HepG2 (cell line): ENCODE data around the gene CEBPA. TPM values are rescaled to one million over a fixed set of nuclear protein-coding genes. Genes with fewer than 3 reads are reported as not detected.

Experiments
- ARNTL ChIP-seq: sonication (generic); formaldehyde crosslinking; IDR thresholded peaks from 2 replicates; pipeline ENCODE4 v1.4.0; 2020; ENCODE audit warnings: mild to moderate bottlenecking, missing genetic modification reagents
- DNMT1 ChIP-seq: sonication (generic); formaldehyde crosslinking; IDR thresholded peaks from 2 replicates; pipeline ENCODE4 v1.5.1; 2020; ENCODE audit warnings: mild to moderate bottlenecking, missing genetic modification reagents
- FOXP1 ChIP-seq, 2 experiments: fragments of 450-650 bp in 1 of 2; IDR thresholded peaks; 2 replicates each; pipeline ENCODE4 v1.6.1; 2017 to 2018; ENCODE audit warnings: antibody characterized with exemption in 1 of 2
- HCFC1 ChIP-seq: fragments of 150-350 bp; IDR thresholded peaks from 2 replicates; pipeline ENCODE4 v1.6.1; 2014; ENCODE audit warnings: low read depth, low read length
- HDAC6 ChIP-seq: fragments of 200-600 bp; sonication (generic); IDR thresholded peaks from 2 replicates; pipeline ENCODE4 v1.7.0; 2017; ENCODE audit warnings: mild to moderate bottlenecking, antibody characterized with exemption, low read length, low read depth
- HNRNPUL1 ChIP-seq: fragments of 200-400 bp; formaldehyde crosslinking; IDR thresholded peaks from 2 replicates; pipeline ENCODE4 v1.6.1; 2017; ENCODE audit warnings: low read depth, mild to moderate bottlenecking, low read length, moderate library complexity
- KDM5A ChIP-seq: fragments of 200-600 bp; sonication (generic); IDR thresholded peaks from 2 replicates; pipeline ENCODE4 v1.7.0; 2018; ENCODE audit warnings: antibody characterized with exemption, mild to moderate bottlenecking, low read length, borderline replicate concordance
- MAZ ChIP-seq, 2 experiments: sonication (generic) in 1 of 2; formaldehyde crosslinking in 1 of 2; IDR thresholded peaks; 2 replicates each; pipeline versions ENCODE4 v1.5.0 to v1.6.1; 2012 to 2020; ENCODE audit warnings: low read depth in 2 of 2, mild to moderate bottlenecking in 2 of 2, borderline replicate concordance in 1 of 2, improper control_type of control experiment in 1 of 2, low read length in 1 of 2, missing genetic modification reagents in 1 of 2, moderate library complexity in 1 of 2
- MZF1 ChIP-seq: sonication (generic); formaldehyde crosslinking; IDR thresholded peaks from 2 replicates; pipeline ENCODE4 v1.8.1; 2023; ENCODE audit warnings: mild to moderate bottlenecking, missing genetic modification reagents, borderline replicate concordance
- SMC3 ChIP-seq: IDR thresholded peaks from 2 replicates; pipeline ENCODE4 v1.6.1; 2011; ENCODE audit warnings: low read length, improper control_type of control experiment
- ZBTB1 ChIP-seq: sonication (generic); formaldehyde crosslinking; IDR thresholded peaks from 2 replicates; pipeline ENCODE4 v1.4.0; 2020; ENCODE audit warnings: missing genetic modification reagents, borderline replicate concordance
- ZBTB3 ChIP-seq: sonication (generic); formaldehyde crosslinking; IDR thresholded peaks from 2 replicates; pipeline ENCODE4 v1.4.0; 2020; ENCODE audit warnings: low read depth, mild to moderate bottlenecking, moderate library complexity, missing genetic modification reagents, borderline replicate concordance
- ZMYM3 ChIP-seq: sonication (generic); formaldehyde crosslinking; IDR thresholded peaks from 2 replicates; pipeline ENCODE4 v1.5.1; 2020; ENCODE audit warnings: mild to moderate bottlenecking, missing genetic modification reagents
- ZNF138 ChIP-seq: sonication (generic); formaldehyde crosslinking; IDR thresholded peaks from 2 replicates; pipeline ENCODE4 v1.5.0; 2020; ENCODE audit warnings: mild to moderate bottlenecking, low read depth, missing genetic modification reagents
- ZNF572 ChIP-seq: sonication (generic); formaldehyde crosslinking; IDR thresholded peaks from 2 replicates; pipeline ENCODE4 v1.5.1; 2020; ENCODE audit warnings: mild to moderate bottlenecking, missing genetic modification reagents
- polyA plus RNA-seq, 8 experiments: library from polyadenylated mRNA; depleted of rRNA in 3 of 8; stranded (reverse) in 7 of 8; unstranded in 1 of 8; fragments of >200 nt; fragmentation: Illumina TruSeq in 4 of 8; extraction: Trizol in 4 of 8; gene quantifications; 2 replicates each; pipeline versions ENCODE4 v1.2.1 to v1.2.3, GENCODE V29; 2011 to 2016; ENCODE audit warnings: low read depth in 4 of 8, missing spikeins in 1 of 8, mixed read lengths in 1 of 8; ENCODE audit not compliant: insufficient read depth in 1 of 8
- total RNA-seq, 5 experiments: library from RNA; depleted of rRNA; stranded (reverse); fragments of >200 nt; fragmentation: Illumina TruSeq; extraction: Trizol; gene quantifications; 2 replicates each; pipeline ENCODE4 v1.2.3, GENCODE V29; 2016; ENCODE audit warnings: low read depth in 1 of 5
- TF ChIP-seq, protein P1 (sequence below): sonication (generic); formaldehyde crosslinking; IDR thresholded peaks from 2 replicates; pipeline ENCODE4 v1.4.0; 2020; ENCODE audit warnings: missing genetic modification reagents
- TF ChIP-seq, protein P2 (sequence below): sonication (generic); formaldehyde crosslinking; conservative IDR thresholded peaks from 2 replicates; pipeline ENCODE4 v1.4.0; 2020; ENCODE audit warnings: missing genetic modification reagents
- TF ChIP-seq, protein P3 (sequence below): sonication (generic); formaldehyde crosslinking; IDR thresholded peaks from 2 replicates; pipeline ENCODE4 v1.4.0; 2020; ENCODE audit warnings: mild to moderate bottlenecking, missing genetic modification reagents
- TF ChIP-seq, protein P4 (sequence below): IDR thresholded peaks from 2 replicates; pipeline ENCODE4 v1.6.1; 2016; ENCODE audit warnings: control low read depth

Gene CEBPA
- total and polyA plus RNA-seq, 2 of the 13 experiments (the other 11 are each of a cell fraction or from before 2014, with no cell fraction given) = 24.8 to 103 TPM

DNA sequence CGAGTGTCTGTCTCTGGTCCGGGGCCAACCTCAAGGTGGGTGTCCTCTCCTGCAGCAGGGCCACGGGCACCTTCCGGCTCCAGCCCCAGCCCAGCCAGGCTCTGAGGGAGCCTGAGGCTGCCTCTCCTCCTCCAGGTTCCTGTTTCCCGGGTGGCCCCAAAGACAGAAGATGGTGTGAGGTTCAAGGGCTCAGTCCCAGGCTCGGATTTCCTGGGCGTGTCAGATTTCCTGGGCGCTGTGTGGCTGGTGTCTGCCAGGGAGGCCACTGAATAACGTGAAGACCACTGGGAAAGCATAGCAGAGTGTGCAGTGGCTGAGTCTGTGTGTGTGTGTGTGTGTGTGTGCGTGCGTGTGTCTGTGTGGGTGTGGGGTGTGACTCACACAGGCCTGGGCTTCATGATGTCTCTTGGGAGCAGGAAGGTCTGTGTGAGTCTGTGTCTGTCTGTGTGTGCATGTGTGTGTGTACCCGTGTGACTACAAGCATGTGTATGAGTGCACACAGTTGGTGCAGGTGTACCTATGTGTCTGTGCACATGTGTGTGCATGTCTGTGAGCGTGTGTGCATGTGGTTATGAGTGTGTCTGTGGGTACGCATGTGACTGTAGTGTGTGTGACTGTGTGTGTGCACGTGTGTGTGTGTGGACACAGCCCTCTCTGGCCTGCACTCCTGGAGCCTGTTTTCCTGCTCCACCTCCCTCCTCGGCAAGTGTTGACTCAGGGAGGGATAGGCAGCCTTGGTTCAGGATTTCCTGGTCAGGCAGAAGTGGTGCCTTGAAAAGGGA, 28.3 kb downstream of the CEBPA start (continued):
- TF ChIP-seq, protein P1, sequence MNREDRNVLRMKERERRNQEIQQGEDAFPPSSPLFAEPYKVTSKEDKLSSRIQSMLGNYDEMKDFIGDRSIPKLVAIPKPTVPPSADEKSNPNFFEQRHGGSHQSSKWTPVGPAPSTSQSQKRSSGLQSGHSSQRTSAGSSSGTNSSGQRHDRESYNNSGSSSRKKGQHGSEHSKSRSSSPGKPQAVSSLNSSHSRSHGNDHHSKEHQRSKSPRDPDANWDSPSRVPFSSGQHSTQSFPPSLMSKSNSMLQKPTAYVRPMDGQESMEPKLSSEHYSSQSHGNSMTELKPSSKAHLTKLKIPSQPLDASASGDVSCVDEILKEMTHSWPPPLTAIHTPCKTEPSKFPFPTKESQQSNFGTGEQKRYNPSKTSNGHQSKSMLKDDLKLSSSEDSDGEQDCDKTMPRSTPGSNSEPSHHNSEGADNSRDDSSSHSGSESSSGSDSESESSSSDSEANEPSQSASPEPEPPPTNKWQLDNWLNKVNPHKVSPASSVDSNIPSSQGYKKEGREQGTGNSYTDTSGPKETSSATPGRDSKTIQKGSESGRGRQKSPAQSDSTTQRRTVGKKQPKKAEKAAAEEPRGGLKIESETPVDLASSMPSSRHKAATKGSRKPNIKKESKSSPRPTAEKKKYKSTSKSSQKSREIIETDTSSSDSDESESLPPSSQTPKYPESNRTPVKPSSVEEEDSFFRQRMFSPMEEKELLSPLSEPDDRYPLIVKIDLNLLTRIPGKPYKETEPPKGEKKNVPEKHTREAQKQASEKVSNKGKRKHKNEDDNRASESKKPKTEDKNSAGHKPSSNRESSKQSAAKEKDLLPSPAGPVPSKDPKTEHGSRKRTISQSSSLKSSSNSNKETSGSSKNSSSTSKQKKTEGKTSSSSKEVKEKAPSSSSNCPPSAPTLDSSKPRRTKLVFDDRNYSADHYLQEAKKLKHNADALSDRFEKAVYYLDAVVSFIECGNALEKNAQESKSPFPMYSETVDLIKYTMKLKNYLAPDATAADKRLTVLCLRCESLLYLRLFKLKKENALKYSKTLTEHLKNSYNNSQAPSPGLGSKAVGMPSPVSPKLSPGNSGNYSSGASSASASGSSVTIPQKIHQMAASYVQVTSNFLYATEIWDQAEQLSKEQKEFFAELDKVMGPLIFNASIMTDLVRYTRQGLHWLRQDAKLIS (CRISPR knock-in tag) = no peak
- TF ChIP-seq ZBTB1 (CRISPR knock-in tag) = no peak
- no peak for TF ChIP-seq ZNF572 (CRISPR knock-in tag)
- no peak for TF ChIP-seq HCFC1
- TF ChIP-seq FOXP1 (IDR thresholded peaks at IDR 0.05) = no peak
- TF ChIP-seq FOXP1 (CRISPR knock-in tag; IDR thresholded peaks at IDR 0.05) = peak; percentile 62; the same call in 1 of the 2 replicates
- TF ChIP-seq ZNF138 = no peak
- TF ChIP-seq DNMT1 = no peak
- peak; percentile 94 for TF ChIP-seq ZMYM3 (CRISPR knock-in tag)
- TF ChIP-seq ZBTB3 = no peak
- no peak for TF ChIP-seq HNRNPUL1
- TF ChIP-seq MAZ (IDR thresholded peaks at IDR 0.05; ENCODE audit: borderline replicate concordance, low read depth, low read length) = no peak
- no peak for TF ChIP-seq MAZ (CRISPR knock-in tag; IDR thresholded peaks at IDR 0.05; ENCODE audit: low read depth)
- TF ChIP-seq ARNTL (CRISPR knock-in tag) = peak; percentile 57; the same call in 1 of the 2 replicates
- TF ChIP-seq HDAC6 = no peak
- TF ChIP-seq, protein P2, sequence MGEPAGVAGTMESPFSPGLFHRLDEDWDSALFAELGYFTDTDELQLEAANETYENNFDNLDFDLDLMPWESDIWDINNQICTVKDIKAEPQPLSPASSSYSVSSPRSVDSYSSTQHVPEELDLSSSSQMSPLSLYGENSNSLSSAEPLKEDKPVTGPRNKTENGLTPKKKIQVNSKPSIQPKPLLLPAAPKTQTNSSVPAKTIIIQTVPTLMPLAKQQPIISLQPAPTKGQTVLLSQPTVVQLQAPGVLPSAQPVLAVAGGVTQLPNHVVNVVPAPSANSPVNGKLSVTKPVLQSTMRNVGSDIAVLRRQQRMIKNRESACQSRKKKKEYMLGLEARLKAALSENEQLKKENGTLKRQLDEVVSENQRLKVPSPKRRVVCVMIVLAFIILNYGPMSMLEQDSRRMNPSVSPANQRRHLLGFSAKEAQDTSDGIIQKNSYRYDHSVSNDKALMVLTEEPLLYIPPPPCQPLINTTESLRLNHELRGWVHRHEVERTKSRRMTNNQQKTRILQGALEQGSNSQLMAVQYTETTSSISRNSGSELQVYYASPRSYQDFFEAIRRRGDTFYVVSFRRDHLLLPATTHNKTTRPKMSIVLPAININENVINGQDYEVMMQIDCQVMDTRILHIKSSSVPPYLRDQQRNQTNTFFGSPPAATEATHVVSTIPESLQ = no peak
- TF ChIP-seq SMC3 = no peak
- TF ChIP-seq KDM5A = no peak
- TF ChIP-seq MZF1 (CRISPR knock-in tag) = no peak
- TF ChIP-seq, protein P3, sequence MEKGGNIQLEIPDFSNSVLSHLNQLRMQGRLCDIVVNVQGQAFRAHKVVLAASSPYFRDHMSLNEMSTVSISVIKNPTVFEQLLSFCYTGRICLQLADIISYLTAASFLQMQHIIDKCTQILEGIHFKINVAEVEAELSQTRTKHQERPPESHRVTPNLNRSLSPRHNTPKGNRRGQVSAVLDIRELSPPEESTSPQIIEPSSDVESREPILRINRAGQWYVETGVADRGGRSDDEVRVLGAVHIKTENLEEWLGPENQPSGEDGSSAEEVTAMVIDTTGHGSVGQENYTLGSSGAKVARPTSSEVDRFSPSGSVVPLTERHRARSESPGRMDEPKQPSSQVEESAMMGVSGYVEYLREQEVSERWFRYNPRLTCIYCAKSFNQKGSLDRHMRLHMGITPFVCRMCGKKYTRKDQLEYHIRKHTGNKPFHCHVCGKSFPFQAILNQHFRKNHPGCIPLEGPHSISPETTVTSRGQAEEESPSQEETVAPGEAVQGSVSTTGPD (CRISPR knock-in tag) = no peak
- TF ChIP-seq, protein P4, sequence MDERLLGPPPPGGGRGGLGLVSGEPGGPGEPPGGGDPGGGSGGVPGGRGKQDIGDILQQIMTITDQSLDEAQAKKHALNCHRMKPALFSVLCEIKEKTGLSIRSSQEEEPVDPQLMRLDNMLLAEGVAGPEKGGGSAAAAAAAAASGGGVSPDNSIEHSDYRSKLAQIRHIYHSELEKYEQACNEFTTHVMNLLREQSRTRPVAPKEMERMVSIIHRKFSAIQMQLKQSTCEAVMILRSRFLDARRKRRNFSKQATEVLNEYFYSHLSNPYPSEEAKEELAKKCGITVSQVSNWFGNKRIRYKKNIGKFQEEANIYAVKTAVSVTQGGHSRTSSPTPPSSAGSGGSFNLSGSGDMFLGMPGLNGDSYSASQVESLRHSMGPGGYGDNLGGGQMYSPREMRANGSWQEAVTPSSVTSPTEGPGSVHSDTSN (CRISPR knock-in tag) = 0 out of 2 replicates have a peak, but pooled peaks have one; percentile 31
